GM23248 (cell line): ENCODE results near the gene CFAP99. TPM values are rescaled to one million over a fixed set of nuclear protein-coding genes. Genes with fewer than 3 reads are reported as not detected.
A peak's percentile ranks its signal among the peaks of the same experiment; 100 is the strongest.
"Not testable (repeated sequence)": the region's sequence is repeated elsewhere in the genome, so short reads cannot be mapped to it uniquely, and the experiment has no call there.

Source experiments
- DNase-seq: peaks from one replicate; pipeline ENCODE4 v3.0.0-alpha.2; 2015
- H2AFZ ChIP-seq: fragments of 200-600 bp; sonication (generic); 2 replicates; pipeline ENCODE4 v1.6.1; 2016; ENCODE audit warnings: antibody characterized with exemption
- H3F3A ChIP-seq: fragments of 200-600 bp; sonication (generic); 2 replicates; pipeline ENCODE4 v1.6.1; 2016; ENCODE audit warnings: mild to moderate bottlenecking, antibody characterized with exemption, mixed run types; ENCODE audit not compliant: insufficient read depth
- H3K27ac ChIP-seq: fragments of 200-600 bp; sonication (generic); 2 replicates; pipeline ENCODE4 v1.5.1; 2016; ENCODE audit warnings: mild to moderate bottlenecking
- H3K27me3 ChIP-seq: fragments of 200-600 bp; sonication (generic); replicated peaks from 2 replicates; pipeline ENCODE4 v1.6.1; 2016; ENCODE audit warnings: mild to moderate bottlenecking; ENCODE audit not compliant: insufficient read depth
- H3K36me3 ChIP-seq: fragments of 200-600 bp; sonication (generic); 2 replicates; pipeline ENCODE4 v1.6.1; 2016; ENCODE audit warnings: low read depth, mild to moderate bottlenecking
- H3K4me1 ChIP-seq: fragments of 200-600 bp; sonication (generic); 2 replicates; pipeline ENCODE4 v1.6.1; 2016; ENCODE audit warnings: mild to moderate bottlenecking; ENCODE audit not compliant: insufficient read depth
- H3K4me2 ChIP-seq: fragments of 200-600 bp; sonication (generic); one replicate; pipeline ENCODE4 v1.6.1; 2016; ENCODE audit warnings: mild to moderate bottlenecking; ENCODE audit not compliant: unreplicated experiment
- H3K4me3 ChIP-seq: fragments of 200-600 bp; sonication (generic); 2 replicates; pipeline ENCODE4 v1.5.1; 2016; ENCODE audit warnings: mild to moderate bottlenecking
- H3K79me2 ChIP-seq: fragments of 200-600 bp; sonication (generic); 2 replicates; pipeline ENCODE4 v1.6.1; 2016; ENCODE audit warnings: mild to moderate bottlenecking; ENCODE audit not compliant: insufficient read depth
- H3K9ac ChIP-seq: fragments of 200-600 bp; sonication (generic); 2 replicates; pipeline ENCODE4 v1.6.1; 2016; ENCODE audit warnings: mild to moderate bottlenecking
- H3K9me2 ChIP-seq: fragments of 200-600 bp; sonication (generic); 2 replicates; pipeline ENCODE4 v1.6.1; 2016; ENCODE audit warnings: mixed run types, mild to moderate bottlenecking, moderate library complexity; ENCODE audit not compliant: insufficient read depth
- H3K9me3 ChIP-seq: fragments of 200-600 bp; sonication (generic); one replicate; pipeline ENCODE4 v1.6.1; 2017; ENCODE audit warnings: low read depth
- H4K20me1 ChIP-seq: fragments of 200-600 bp; sonication (generic); 2 replicates; pipeline ENCODE4 v1.6.0; 2016; ENCODE audit not compliant: insufficient read depth
- EZH2 ChIP-seq: fragments of 200-600 bp; sonication (generic); IDR thresholded peaks from 2 replicates; pipeline ENCODE4 v1.6.1; 2018; ENCODE audit warnings: antibody characterized with exemption, mild to moderate bottlenecking; ENCODE audit not compliant: insufficient read depth, poor library complexity, severe bottlenecking
- EZH2phosphoT487 ChIP-seq: fragments of 200-600 bp; sonication (generic); IDR thresholded peaks from 2 replicates; pipeline ENCODE4 v1.6.1; 2018; ENCODE audit warnings: antibody characterized with exemption, moderate library complexity, mild to moderate bottlenecking, low read depth; ENCODE audit not compliant: insufficient read depth
- WGBS, 2 experiments: methylation state at CpG; one replicate each; pipeline ENCODE4 v1.1.6; 2015 to 2017; ENCODE audit warnings: low lambda C conversion rate in 2 of 2, low coverage in 1 of 2; ENCODE audit errors: missing lambda C conversion rate in 2 of 2; 5-methylcytosine and 5-hydroxymethylcytosine counted together
- in situ Hi-C: fragments of 300-500 bp; cut with MboI; formaldehyde crosslinking; loops from 2 replicates; pipeline ENCODE4 v1.15.0; 2020
- polyA plus RNA-seq: library from polyadenylated mRNA; unstranded; fragments of >200 nt; fragmentation: Nextera tagmentation; extraction: Ambion mirVana; gene quantifications from 2 replicates; pipeline ENCODE4 v1.2.1, GENCODE V29; 2016
- total RNA-seq: library from RNA; depleted of rRNA; stranded (reverse); fragments of >200 nt; shearing (Covaris generic); gene quantifications from 2 replicates; pipeline ENCODE4 v1.2.3, GENCODE V29; 2014

CFAP99 gene
- total and polyA plus RNA-seq, 2 experiments from 2014 or later, result not detected

DNA sequence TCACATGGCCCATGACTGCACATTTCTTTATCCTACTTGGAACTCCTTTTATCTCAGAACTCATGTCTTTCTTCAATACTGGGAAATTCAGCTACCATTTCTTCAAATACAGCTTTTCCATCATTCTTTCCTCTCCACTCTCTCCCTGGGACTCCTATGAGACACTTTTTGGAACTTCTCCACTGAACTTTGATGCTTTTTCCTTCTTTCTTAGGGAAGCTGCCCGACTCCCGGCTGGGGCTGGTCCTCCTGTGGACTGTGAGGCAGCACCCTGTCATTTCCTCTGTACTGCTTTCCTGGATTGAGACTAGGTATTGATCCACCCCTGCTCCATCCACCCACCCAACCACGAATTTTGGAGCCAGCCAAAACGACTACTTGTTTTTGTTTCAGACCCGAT lies 40.4 kb upstream of the CFAP99 start:
- DNase-seq, result peak; percentile 64
- Histone ChIP-seq H3K79me2 (no peaks in the 10 kb centered on the region), H3K4me2 (peak overlapping the region; percentile 31), H3K9me3 (no peaks in the 10 kb centered on the region), H3K4me1 (peaks cover 10% of the 10 kb centered on the region), H2AFZ (peak overlapping the region; percentile 20; the same call in 1 of the 2 replicates), H3K27ac (no peak overlapping the region; the same call in 1 of the 2 replicates), H3K9ac (no peak overlapping the region), H4K20me1 (no peaks in the 10 kb centered on the region), H3K4me3 (no peak overlapping the region), H3K9me2 (no peaks in the 10 kb centered on the region), H3K27me3 (no peaks in the 10 kb centered on the region), H3F3A (peaks cover 15% of the 10 kb centered on the region; the same call in 1 of the 2 replicates), H3K36me3 (no peaks in the 10 kb centered on the region)
- in situ Hi-C loops, result no loop called here
- 37 to 38% methylated on average over 5 of the region's 5 CpGs for WGBS, 2 experiments
- TF ChIP-seq EZH2, result no peak
- TF ChIP-seq EZH2phosphoT487, result no peak

DNA sequence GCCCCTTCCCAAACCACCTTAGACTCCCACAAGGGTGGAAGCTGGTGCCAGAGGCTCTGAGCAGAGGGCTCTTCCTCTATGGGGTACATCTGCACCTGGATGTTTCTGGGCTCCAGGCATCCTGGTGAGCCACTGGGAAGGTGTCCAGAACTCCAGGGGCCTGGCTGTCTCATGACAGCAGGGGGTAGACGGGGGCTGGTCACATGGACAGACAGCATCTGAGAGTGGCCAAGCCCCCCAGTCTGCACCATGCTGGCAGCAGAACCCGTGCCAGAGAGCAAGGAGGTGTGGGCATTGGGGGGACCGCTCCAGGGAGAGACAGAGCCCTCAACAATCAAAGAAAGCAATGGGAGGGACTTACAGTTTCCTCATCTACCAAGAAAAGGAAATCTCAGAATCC lies 39.9 kb upstream of the CFAP99 start:
- no peaks in the 10 kb centered on the region for H3K9me3 ChIP-seq
- H3F3A ChIP-seq, result peaks cover 15% of the 10 kb centered on the region; the same call in 1 of the 2 replicates
- no peak overlapping the region for H3K9ac ChIP-seq
- no peak overlapping the region for H3K4me3 ChIP-seq
- in situ Hi-C loops, result no loop called here
- H3K27me3 ChIP-seq, result no peaks in the 10 kb centered on the region
- WGBS, 2 experiments, result 75 to 82% methylated on average over 3 of the region's 3 CpGs
- H3K4me2 ChIP-seq, result peak overlapping the region; percentile 31
- no peaks in the 10 kb centered on the region for H3K36me3 ChIP-seq
- no peak overlapping the region for H2AFZ ChIP-seq
- DNase-seq, result no peak
- no peak overlapping the region for H3K27ac ChIP-seq
- H3K9me2 ChIP-seq, result no peaks in the 10 kb centered on the region
- no peak for TF ChIP-seq EZH2
- no peak for TF ChIP-seq EZH2phosphoT487
- H3K4me1 ChIP-seq, result peaks cover 10% of the 10 kb centered on the region
- no peaks in the 10 kb centered on the region for H3K79me2 ChIP-seq
- H4K20me1 ChIP-seq, result no peaks in the 10 kb centered on the region

DNA sequence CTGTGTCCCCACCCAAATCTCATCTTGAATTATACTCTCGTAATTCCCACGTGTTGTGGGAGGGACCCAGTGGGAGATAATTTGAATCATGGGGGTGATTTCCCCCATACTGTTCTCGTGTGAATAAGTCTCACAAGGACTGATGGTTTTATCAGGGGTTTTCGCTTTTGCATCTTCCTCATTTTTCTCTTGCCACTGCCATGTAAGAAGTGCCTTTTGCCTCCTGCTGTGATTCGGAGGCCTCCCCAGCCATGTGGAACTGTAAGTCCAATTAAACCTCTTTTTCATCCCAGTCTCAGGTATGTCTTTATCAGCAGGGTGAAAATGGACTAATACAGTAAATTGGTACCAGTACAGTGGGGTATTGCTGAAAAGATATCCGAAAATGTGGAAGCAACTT lies 38.2 kb upstream of the CFAP99 start:
- WGBS, 2 experiments, result 65 to 74% methylated on average over 6 of the region's 6 CpGs
- H3K4me3 ChIP-seq, result not testable (repeated sequence)

DNA sequence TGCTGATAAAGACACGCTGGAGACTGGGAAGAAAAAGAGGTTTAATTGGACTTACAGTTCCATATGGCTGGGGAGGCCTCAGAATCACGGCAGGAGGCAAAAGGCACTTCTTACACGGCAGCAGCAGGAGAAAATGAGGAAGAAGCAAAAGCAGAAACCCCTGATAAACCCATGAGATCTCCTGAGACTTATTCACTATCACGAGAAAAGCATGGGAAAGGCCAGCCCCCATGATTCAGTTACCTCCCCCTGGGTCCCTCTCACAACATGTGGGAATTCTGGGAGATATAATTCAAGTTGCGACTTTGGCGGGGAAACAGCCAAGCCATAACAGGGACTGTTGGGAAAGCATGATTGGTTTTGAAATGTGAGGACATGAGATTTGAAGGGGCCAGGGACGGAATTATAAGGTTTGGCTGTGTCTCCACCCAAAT lies 36.0 kb upstream of the CFAP99 start:
- in situ Hi-C loops, H3K27me3 ChIP-seq, H3K9me3 ChIP-seq, H3K36me3 ChIP-seq, H3K27ac ChIP-seq, H3K9ac ChIP-seq, H3K4me2 ChIP-seq, DNase-seq, H3K79me2 ChIP-seq, H2AFZ ChIP-seq, H3K4me3 ChIP-seq, H4K20me1 ChIP-seq, H3K9me2 ChIP-seq: not testable (repeated sequence)
- Histone ChIP-seq H3K4me1 (peaks cover 10% of the 10 kb centered on the region), H3F3A (peaks cover 11% of the 10 kb centered on the region; the same call in 1 of the 2 replicates)
- WGBS, 2 experiments, result 77 to 78% methylated on average over 7 of the region's 7 CpGs

More for the DNA sequence above, 38.2 kb upstream of the CFAP99 start:
- peaks cover 15% of the 10 kb centered on the region; the same call in 1 of the 2 replicates for H3F3A ChIP-seq
- in situ Hi-C loops, H3K9ac ChIP-seq, H3K4me2 ChIP-seq, H2AFZ ChIP-seq, DNase-seq, H3K9me2 ChIP-seq, H4K20me1 ChIP-seq, H3K9me3 ChIP-seq, H3K27ac ChIP-seq, H3K36me3 ChIP-seq, H3K27me3 ChIP-seq, H3K79me2 ChIP-seq: not testable (repeated sequence)
- H3K4me1 ChIP-seq, result peaks cover 10% of the 10 kb centered on the region

DNA sequence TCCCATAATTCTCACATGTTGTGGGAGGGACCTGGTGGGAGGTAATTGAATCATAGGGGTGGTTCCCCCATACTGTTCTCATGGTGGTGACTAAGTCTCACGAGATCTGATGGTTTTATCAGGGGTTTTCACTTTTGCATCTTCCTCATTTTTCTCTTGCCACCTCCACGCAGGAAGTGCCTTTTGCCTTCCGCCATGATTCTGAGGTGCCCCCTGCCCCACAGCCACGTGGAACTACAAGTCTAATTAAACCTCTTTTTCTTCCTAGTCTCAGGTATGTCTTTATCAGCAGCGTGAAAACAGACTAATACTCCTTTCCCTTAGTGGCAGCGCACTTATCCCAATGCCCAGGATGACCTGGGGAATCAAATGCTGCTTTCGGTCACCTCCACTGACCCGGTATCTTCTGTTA lies 35.5 kb upstream of the CFAP99 start:
- DNase-seq, H3K9me2 ChIP-seq, H3K27me3 ChIP-seq, H3F3A ChIP-seq, H3K4me3 ChIP-seq, H2AFZ ChIP-seq, H3K9ac ChIP-seq, H3K36me3 ChIP-seq, H3K9me3 ChIP-seq, in situ Hi-C loops, H3K4me1 ChIP-seq, H4K20me1 ChIP-seq, H3K27ac ChIP-seq, H3K79me2 ChIP-seq, H3K4me2 ChIP-seq: not testable (repeated sequence)
- WGBS, 2 experiments, result 92 to 93% methylated on average over 8 of the region's 8 CpGs
